ENCODE measurements around the gene MGRN1.

The MGRN1 gene

GRCh38 chr16:4640572-4641305 is 16.1 kb downstream of the MGRN1 start:
- no peak overlapping the region for H3K4me3 ChIP-seq (ENCODE audit: low read length)
- no peak for DNase-seq (ENCODE audit: low read depth)
- no peak for TF ChIP-seq CTCF (conservative IDR thresholded peaks at IDR 0.05; ENCODE audit: low read depth, low read length)

GRCh38 chr16:4641306-4641687 is 16.7 kb downstream of the MGRN1 start:
- DNase-seq (ENCODE audit: low read depth): no peak
- H3K4me3 ChIP-seq (ENCODE audit: low read length): no peak overlapping the region
- no peak for TF ChIP-seq CTCF (conservative IDR thresholded peaks at IDR 0.05; ENCODE audit: low read depth, low read length)

GRCh38 chr16:4641895-4642294 is 17.3 kb downstream of the MGRN1 start:
- no peak for TF ChIP-seq CTCF (conservative IDR thresholded peaks at IDR 0.05; ENCODE audit: low read depth, low read length)
- H3K4me3 ChIP-seq (ENCODE audit: low read length): no peak overlapping the region
- no peak for DNase-seq (ENCODE audit: low read depth)

GRCh38 chr16:4646773-4647643 is 22.4 kb downstream of the MGRN1 start:
- no peak for DNase-seq (ENCODE audit: low read depth)
- no peak for TF ChIP-seq CTCF (conservative IDR thresholded peaks at IDR 0.05; ENCODE audit: low read depth, low read length)
- no peak overlapping the region for H3K4me3 ChIP-seq (ENCODE audit: low read length)

GRCh38 chr16:4647644-4647980 is 23.0 kb downstream of the MGRN1 start:
- no peak for DNase-seq (ENCODE audit: low read depth)
- TF ChIP-seq CTCF (conservative IDR thresholded peaks at IDR 0.05; ENCODE audit: low read depth, low read length): no peak
- no peak overlapping the region for H3K4me3 ChIP-seq (ENCODE audit: low read length)

- no peak for TF ChIP-seq CTCF (conservative IDR thresholded peaks at IDR 0.05; ENCODE audit: low read depth, low read length)
- no peak for DNase-seq (ENCODE audit: low read depth)
- no peak overlapping the region for H3K4me3 ChIP-seq (ENCODE audit: low read length)
Observed at GRCh38 chr16:4648917-4649316, 24.3 kb downstream of the MGRN1 start.

All from retinal pigment epithelial cell (primary cell).